IMR-90 (cell line): ENCODE data around the gene NDFIP2. TPM values are rescaled to one million over a fixed set of nuclear protein-coding genes. Genes with fewer than 3 reads are reported as not detected.

Experiments
- ATAC-seq: fragments of 200-7000 bp; cut with Tn5 transposase; 2 replicates; pipeline ENCODE4 v1.9.1; 2020; ENCODE audit warnings: low read depth, mild to moderate bottlenecking, moderate library complexity
- BruUV-seq: library from RNA; stranded (reverse); fragments of 400-500 nt; replicated peaks from 2 replicates; lab custom pipeline; 2021; lab: Mats Ljungman, UMichigan
- CTCF ChIA-PET: fragments of 300-600 bp; formaldehyde crosslinking; extraction: SDS; loops from one replicate; lab custom pipeline; 2021; ENCODE audit warnings: antibody characterized with exemption; lab: Yijun Ruan, JAX
- POLR2A ChIA-PET: fragments of 300-600 bp; sonication (Branson Sonifier 250); formaldehyde crosslinking; loops from one replicate; lab custom pipeline; 2022; ENCODE audit warnings: antibody characterized with exemption; ENCODE audit not compliant: unreplicated experiment; lab: Charles Lee
- DNase-seq: peaks from one replicate; pipeline ENCODE4 v3.0.0; 2013
- H2AFZ ChIP-seq: replicated peaks from 2 replicates; pipeline ENCODE3; 2013; ENCODE audit warnings: low read length, mild to moderate bottlenecking; ENCODE audit not compliant: poor library complexity
- H2AK5ac ChIP-seq: 2 replicates; pipeline ENCODE4 v1.6.1; 2013; ENCODE audit warnings: low read depth, low read length, inconsistent platforms
- H2AK9ac ChIP-seq: replicated peaks from 2 replicates; pipeline ENCODE3; 2013; ENCODE audit warnings: mild to moderate bottlenecking, low read depth, low read length, moderate library complexity; ENCODE audit not compliant: poor library complexity
- H2BK120ac ChIP-seq: 2 replicates; pipeline ENCODE4 v1.6.1; 2013; ENCODE audit warnings: low read depth, low read length, inconsistent platforms
- H2BK15ac ChIP-seq: 3 replicates; pipeline ENCODE4 v1.6.1; 2013; ENCODE audit warnings: low read depth, low read length, inconsistent platforms
- H2BK20ac ChIP-seq: 2 replicates; pipeline ENCODE4 v1.6.1; 2013; ENCODE audit warnings: low read depth, mild to moderate bottlenecking, inconsistent platforms, low read length, moderate library complexity
- H2BK5ac ChIP-seq: 2 replicates; pipeline ENCODE4 v1.6.1; 2013; ENCODE audit warnings: mild to moderate bottlenecking, low read depth, low read length, inconsistent platforms; ENCODE audit not compliant: poor library complexity, severe bottlenecking
- H3K14ac ChIP-seq: replicated peaks from 2 replicates; pipeline ENCODE4 v1.6.1; 2013; ENCODE audit warnings: low read depth, low read length, inconsistent platforms
- H3K18ac ChIP-seq: 2 replicates; pipeline ENCODE4 v1.6.1; 2013; ENCODE audit warnings: low read depth, low read length, control low read depth
- H3K23ac ChIP-seq: 2 replicates; pipeline ENCODE4 v1.6.1; 2013; ENCODE audit warnings: low read depth, low read length, inconsistent platforms
- H3K27ac ChIP-seq: 2 replicates; pipeline ENCODE4 v1.5.1; 2013; ENCODE audit warnings: mild to moderate bottlenecking, control low read depth, low read length; ENCODE audit not compliant: insufficient read depth
- H3K27me3 ChIP-seq: 2 replicates; pipeline ENCODE4 v1.6.1; 2013; ENCODE audit warnings: low read length; ENCODE audit not compliant: control insufficient read depth, insufficient read depth
- H3K36me3 ChIP-seq: 2 replicates; pipeline ENCODE4 v1.6.1; 2013; ENCODE audit warnings: low read length, mixed read lengths; ENCODE audit not compliant: control insufficient read depth, insufficient read depth
- H3K4ac ChIP-seq: 2 replicates; pipeline ENCODE4 v1.6.1; 2013; ENCODE audit warnings: low read depth, low read length, inconsistent platforms
- H3K4me1 ChIP-seq: 2 replicates; pipeline ENCODE4 v1.6.1; 2013; ENCODE audit warnings: low read length, mixed read lengths; ENCODE audit not compliant: control insufficient read depth, insufficient read depth
- H3K4me2 ChIP-seq: 2 replicates; pipeline ENCODE4 v1.6.1; 2013; ENCODE audit warnings: low read depth, mild to moderate bottlenecking, control low read depth, low read length, moderate library complexity
- H3K4me3 ChIP-seq: 2 replicates; pipeline ENCODE4 v1.5.1; 2013; ENCODE audit warnings: low read depth, mild to moderate bottlenecking, control low read depth, low read length, moderate library complexity; ENCODE audit not compliant: insufficient read depth
- H3K56ac ChIP-seq: 2 replicates; pipeline ENCODE4 v1.6.1; 2013; ENCODE audit warnings: low read length, inconsistent platforms; ENCODE audit not compliant: insufficient read depth; ENCODE audit errors: extremely low read depth
- H3K79me1 ChIP-seq, 2 experiments: 2 replicates each; pipeline ENCODE4 v1.6.1; 2013; ENCODE audit warnings: low read length in 2 of 2, inconsistent platforms in 1 of 2, low read depth in 1 of 2
- H3K9ac ChIP-seq: 2 replicates; pipeline ENCODE4 v1.6.1; 2013; ENCODE audit warnings: low read depth, low read length, control low read depth
- H3K9me1 ChIP-seq: 2 replicates; pipeline ENCODE4 v1.6.1; 2013; ENCODE audit warnings: low read length, inconsistent platforms; ENCODE audit not compliant: insufficient read depth
- H3K9me3 ChIP-seq: 2 replicates; pipeline ENCODE4 v1.6.1; 2013; ENCODE audit warnings: low read length; ENCODE audit not compliant: control insufficient read depth, insufficient read depth
- H4K20me1 ChIP-seq: 2 replicates; pipeline ENCODE4 v1.6.1; 2013; ENCODE audit warnings: low read length, inconsistent platforms; ENCODE audit not compliant: insufficient read depth
- H4K5ac ChIP-seq: 2 replicates; pipeline ENCODE4 v1.6.1; 2013; ENCODE audit warnings: mild to moderate bottlenecking, low read depth, low read length, control low read depth
- H4K8ac ChIP-seq, 2 experiments: 2 replicates each; pipeline ENCODE4 v1.6.1; 2013; ENCODE audit warnings: low read depth in 2 of 2, low read length in 2 of 2, control low read depth in 1 of 2, inconsistent platforms in 1 of 2
- H4K91ac ChIP-seq: 2 replicates; pipeline ENCODE4 v1.6.1; 2013; ENCODE audit warnings: low read depth, low read length, inconsistent platforms; ENCODE audit not compliant: insufficient read depth
- BHLHE40 ChIP-seq: fragments of 150-350 bp; IDR thresholded peaks from 2 replicates; pipeline ENCODE4 v1.6.1; 2016; ENCODE audit warnings: mild to moderate bottlenecking, low read depth, low read length
- CEBPB ChIP-seq: IDR thresholded peaks from 2 replicates; pipeline ENCODE4 v1.6.1; 2012; ENCODE audit warnings: low read depth, low read length, improper control_type of control experiment
- FOS ChIP-seq: fragments of 150-350 bp; IDR thresholded peaks from 2 replicates; pipeline ENCODE4 v1.6.1; 2016; ENCODE audit warnings: low read depth, low read length
- MAFK ChIP-seq: IDR thresholded peaks from 2 replicates; pipeline ENCODE4 v1.6.1; 2012; ENCODE audit warnings: low read depth, low read length, improper control_type of control experiment
- MAZ ChIP-seq: IDR thresholded peaks from 2 replicates; pipeline ENCODE4 v1.6.1; 2012; ENCODE audit warnings: low read depth, mild to moderate bottlenecking, low read length, improper control_type of control experiment, moderate library complexity, borderline replicate concordance
- MXI1 ChIP-seq: IDR thresholded peaks from 2 replicates; pipeline ENCODE4 v1.6.1; 2012; ENCODE audit warnings: low read depth, mild to moderate bottlenecking, low read length, moderate library complexity, borderline replicate concordance
- NFE2L2 ChIP-seq: fragments of 150-350 bp; IDR thresholded peaks from 2 replicates; pipeline ENCODE4 v1.6.1; 2016; ENCODE audit warnings: low read depth, mild to moderate bottlenecking, low read length
- POLR2A ChIP-seq: IDR thresholded peaks from 2 replicates; pipeline ENCODE4 v1.6.1; 2012; ENCODE audit warnings: mild to moderate bottlenecking, low read depth, low read length
- RAD21 ChIP-seq: IDR thresholded peaks from 2 replicates; pipeline ENCODE4 v1.6.1; 2012; ENCODE audit warnings: low read length, improper control_type of control experiment
- SMC3 ChIP-seq: fragments of 150-350 bp; IDR thresholded peaks from 2 replicates; pipeline ENCODE4 v1.6.1; 2016; ENCODE audit warnings: low read depth, mild to moderate bottlenecking, antibody characterized with exemption, low read length, moderate library complexity
- USF2 ChIP-seq: fragments of 150-350 bp; IDR thresholded peaks from 2 replicates; pipeline ENCODE4 v1.6.1; 2017; ENCODE audit warnings: mild to moderate bottlenecking, antibody characterized with exemption, low read length, low read depth
- WGBS, 2 experiments: methylation state at CpG; one replicate each; pipeline versions ENCODE4 v1.1.5 to v1.1.7; 2013; ENCODE audit warnings: missing lambda C conversion rate in 2 of 2; ENCODE audit not compliant: insufficient read length in 1 of 2; ENCODE audit errors: extremely low coverage in 2 of 2; 5-methylcytosine and 5-hydroxymethylcytosine counted together
- dilution Hi-C: fragments of 300-500 bp; cut with HindIII; formaldehyde crosslinking; loops from one replicate; pipeline ENCODE4 v1.14.3; 2018; ENCODE audit warnings: low sequenced_read_pairs; ENCODE audit not compliant: unreplicated experiment
- in situ Hi-C: fragments of 300-500 bp; cut with MboI; formaldehyde crosslinking; loops from 3 replicates; pipeline ENCODE4 v1.14.3; 2019; ENCODE audit warnings: low sequenced_read_pairs, inconsistent platforms, mixed read lengths
- intact Hi-C: fragments of 100-400 bp; cut with micrococcal nuclease; formaldehyde crosslinking; loops from 2 replicates; pipeline ENCODE4 v1.10.0; 2022
- polyA plus RNA-seq, 3 experiments: library from polyadenylated mRNA; depleted of rRNA; stranded (reverse); fragments of >200 nt; gene quantifications; 2 replicates each; pipeline ENCODE4 v1.2.3, GENCODE V29; 2012; ENCODE audit warnings: low replicate concordance in 1 of 3
- total RNA-seq: library from RNA; depleted of rRNA; stranded (reverse); fragments of >200 nt; gene quantifications from 2 replicates; pipeline ENCODE4 v1.2.3, GENCODE V29; 2012
- TF ChIP-seq, protein P1 (sequence below): fragments of 150-350 bp; IDR thresholded peaks from 2 replicates; pipeline ENCODE4 v1.6.1; 2016; ENCODE audit warnings: low read depth, mild to moderate bottlenecking, low read length, moderate library complexity, borderline replicate concordance

Gene NDFIP2
- total and polyA plus RNA-seq, 2 of the 4 experiments (the other 2 are of a cell fraction): 23.8 to 25.8 TPM

DNA sequence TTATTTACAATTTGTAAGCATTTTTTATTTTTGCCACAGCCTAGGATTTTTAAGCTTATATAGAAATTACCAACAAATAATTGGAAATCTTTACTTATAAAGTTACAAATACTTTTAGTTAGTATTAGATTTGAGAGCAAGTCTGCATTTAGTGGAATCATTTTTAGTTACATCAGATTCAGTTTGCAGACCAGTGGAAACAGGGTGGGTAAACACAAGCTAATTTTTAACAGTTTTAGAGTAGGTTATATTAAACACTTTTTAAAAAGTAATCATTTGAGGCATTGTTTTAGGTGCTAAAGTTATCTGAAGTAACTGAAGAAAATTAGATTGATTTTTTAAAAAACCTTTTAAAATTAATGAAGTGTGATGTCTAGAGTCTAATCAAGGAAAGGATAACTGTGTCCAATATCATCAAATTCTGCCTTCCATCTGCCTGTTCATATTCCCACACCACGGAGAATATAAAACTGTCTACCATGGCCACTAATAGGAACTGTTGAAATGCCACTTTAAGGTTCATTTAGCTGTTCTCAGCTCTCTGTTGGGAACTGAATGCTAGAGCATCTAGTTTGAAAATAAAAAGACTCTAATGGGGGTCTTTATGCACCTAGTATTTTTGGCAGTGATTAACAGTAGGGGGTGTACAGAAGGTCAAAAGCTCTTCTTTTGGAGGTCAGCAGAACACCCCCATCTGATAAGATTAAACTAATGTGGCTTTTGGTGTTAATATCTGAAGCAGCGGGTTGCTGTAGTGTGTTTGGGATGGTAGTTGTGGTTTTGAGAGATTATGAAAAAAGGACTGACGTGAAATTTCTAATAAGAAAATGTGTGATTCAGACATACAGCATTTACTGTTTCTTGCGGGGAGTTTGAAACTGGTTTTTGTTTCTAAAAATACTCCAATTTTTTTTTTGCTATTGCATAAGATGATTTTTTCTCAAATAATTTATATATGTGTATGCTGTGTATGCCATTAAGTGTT, 66.5 kb downstream of the NDFIP2 start:
- ChIA-PET CTCF (interaction anchor here (0.6 to 1.0 kb wide), 2 partner anchors 123 to 795 kb away, joined by 3 to 7 read pairs; no protein-coding TSS in a partner anchor), POLR2A (no interaction called here)
- H3K56ac ChIP-seq: no peak overlapping the region
- dilution Hi-C loops (loop anchor here (25.0 kb wide), 1 partner anchor 110 kb away; no protein-coding TSS in a partner anchor), in situ Hi-C loops (no loop called here), intact Hi-C loops (loop anchor here (5.0 to 10.0 kb wide), 2 partner anchors 227 to 815 kb away; no protein-coding TSS in a partner anchor)
- H4K20me1 ChIP-seq: no peaks in the 10 kb centered on the region
- no peak overlapping the region for H4K91ac ChIP-seq
- H2BK15ac ChIP-seq: no peak overlapping the region
- no peak overlapping the region for H3K18ac ChIP-seq
- no peak overlapping the region for H3K27ac ChIP-seq
- no peak for DNase-seq
- H3K14ac ChIP-seq: no peak overlapping the region
- no peak overlapping the region for H2BK20ac ChIP-seq
- WGBS, 2 experiments: 83 to 100% methylated on average over 1 to 2 of the region's 4 CpGs
- H3K79me1 ChIP-seq: no peaks in the 10 kb centered on the region
- no peaks in the 10 kb centered on the region for H3K27me3 ChIP-seq
- no peaks in the 10 kb centered on the region for H3K36me3 ChIP-seq
- H3K9me1 ChIP-seq: no peaks in the 10 kb centered on the region
- no peak overlapping the region for H4K8ac ChIP-seq
- H2AK5ac ChIP-seq: no peak overlapping the region
- no peaks in the 10 kb centered on the region for H3K9me3 ChIP-seq
- no peak overlapping the region for H2AFZ ChIP-seq
- BruUV-seq: no TSS peak
- H4K5ac ChIP-seq: no peak overlapping the region
- no peak overlapping the region for H3K4me2 ChIP-seq
- no peak for ATAC-seq
- no peak overlapping the region for H2AK9ac ChIP-seq
- H3K4me1 ChIP-seq: peaks cover 2% of the 10 kb centered on the region; the same call in 1 of the 2 replicates
- no peak overlapping the region for H2BK5ac ChIP-seq
- no peak overlapping the region for H3K4ac ChIP-seq
- H3K23ac ChIP-seq: no peak overlapping the region
- no peak overlapping the region for H3K4me3 ChIP-seq
- TF ChIP-seq POLR2A (no peak), MAFK (no peak), RAD21 (no peak), SMC3 (no peak), FOS (no peak), USF2 (no peak), NFE2L2 (no peak), CEBPB (no peak), MAZ (no peak), MXI1 (no peak), BHLHE40 (no peak)
- TF ChIP-seq, protein P1, sequence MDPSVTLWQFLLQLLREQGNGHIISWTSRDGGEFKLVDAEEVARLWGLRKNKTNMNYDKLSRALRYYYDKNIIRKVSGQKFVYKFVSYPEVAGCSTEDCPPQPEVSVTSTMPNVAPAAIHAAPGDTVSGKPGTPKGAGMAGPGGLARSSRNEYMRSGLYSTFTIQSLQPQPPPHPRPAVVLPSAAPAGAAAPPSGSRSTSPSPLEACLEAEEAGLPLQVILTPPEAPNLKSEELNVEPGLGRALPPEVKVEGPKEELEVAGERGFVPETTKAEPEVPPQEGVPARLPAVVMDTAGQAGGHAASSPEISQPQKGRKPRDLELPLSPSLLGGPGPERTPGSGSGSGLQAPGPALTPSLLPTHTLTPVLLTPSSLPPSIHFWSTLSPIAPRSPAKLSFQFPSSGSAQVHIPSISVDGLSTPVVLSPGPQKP: no peak
- no peak overlapping the region for H3K9ac ChIP-seq
- H2BK120ac ChIP-seq: no peak overlapping the region
